Right atrium auricular region (tissue), 2 donors: ENCODE results near the gene MCU. TPM values are rescaled to one million over a fixed set of nuclear protein-coding genes. Genes with fewer than 3 reads are reported as not detected.

Experiments used
- DNase-seq: peaks from one replicate; pipeline ENCODE4 v3.0.0-alpha.2; 2019; ENCODE audit warnings: low spot score
- H3K27ac ChIP-seq, 2 donors: fragments of 200-600 bp; sonication (generic); 1 replicate in 1 of 2; 2 replicates in 1 of 2; pipeline ENCODE4 v1.5.1; 2016 to 2019
- H3K27me3 ChIP-seq, 2 donors: fragments of 200-600 bp; sonication (generic); one replicate each; pipeline versions ENCODE4 v1.5.1 to v1.6.0; 2017 to 2019
- H3K36me3 ChIP-seq: fragments of 200-600 bp; sonication (generic); one replicate; pipeline ENCODE4 v1.5.1; 2016
- H3K4me1 ChIP-seq, 2 donors: fragments of 200-600 bp; sonication (generic); one replicate each; pipeline versions ENCODE4 v1.5.1 to v1.6.0; 2017 to 2019
- H3K4me3 ChIP-seq, 2 donors: fragments of 200-600 bp; sonication (generic); 1 replicate in 1 of 2; 2 replicates in 1 of 2; pipeline ENCODE4 v1.5.1; 2017 to 2019; ENCODE audit warnings: mild to moderate bottlenecking in 1 of 2, moderate library complexity in 1 of 2
- H3K9me3 ChIP-seq, 2 donors: fragments of 200-600 bp; sonication (generic); one replicate each; pipeline ENCODE4 v1.5.1; 2019
- CTCF ChIP-seq, 2 donors: fragments of 200-600 bp; sonication (generic); IDR thresholded peaks; one replicate each; pipeline ENCODE4 v1.5.1; 2019; ENCODE audit warnings: antibody characterized with exemption in 2 of 2
- total RNA-seq, 2 donors: library from RNA; depleted of rRNA; stranded (reverse); fragments of >200 nt; gene quantifications; one replicate each; pipeline ENCODE4 v1.1.0, GENCODE V29; 2016

Gene MCU
- total RNA-seq, 2 donors from 2014 or later: 12.4 to 14.2 TPM

GRCh38 chr10:72772031-72772430 is 80.1 kb downstream of the MCU start:
- TF ChIP-seq CTCF (IDR thresholded peaks at IDR 0.05): no peak
- Histone ChIP-seq H3K27me3 (no peaks in the 10 kb centered on the region), H3K27ac (no peak overlapping the region), H3K4me1 (no peaks in the 10 kb centered on the region), H3K4me3 (no peak overlapping the region), H3K9me3 (peaks cover 0 to 6% of the 10 kb centered on the region in 2 donors), H3K36me3 (no peaks in the 10 kb centered on the region)
- no peak for DNase-seq

- TF ChIP-seq CTCF (IDR thresholded peaks at IDR 0.05): no peak
- Histone ChIP-seq H3K27me3 (no peaks in the 10 kb centered on the region), H3K9me3 (no peaks in the 10 kb centered on the region), H3K4me1 (peaks cover 0 to 9% of the 10 kb centered on the region in 2 donors), H3K36me3 (no peaks in the 10 kb centered on the region), H3K4me3 (no peak overlapping the region), H3K27ac (no peak overlapping the region)
- no peak for DNase-seq
Measured at GRCh38 chr10:72779874-72780273, 87.9 kb downstream of the MCU start.

- no peak overlapping the region for H3K27ac ChIP-seq
- H3K4me3 ChIP-seq: no peak overlapping the region
- DNase-seq: no peak
- peaks cover 0 to 16% of the 10 kb centered on the region in 2 donors for H3K4me1 ChIP-seq
- no peaks in the 10 kb centered on the region for H3K27me3 ChIP-seq
- no peaks in the 10 kb centered on the region for H3K9me3 ChIP-seq
- TF ChIP-seq CTCF (IDR thresholded peaks at IDR 0.05): no peak
- no peaks in the 10 kb centered on the region for H3K36me3 ChIP-seq
Measured at GRCh38 chr10:72782649-72783330, 90.8 kb downstream of the MCU start.

GRCh38 chr10:72783410-72783833 is 91.5 kb downstream of the MCU start:
- H3K9me3 ChIP-seq: no peaks in the 10 kb centered on the region
- TF ChIP-seq CTCF (IDR thresholded peaks at IDR 0.05): no peak
- H3K27ac ChIP-seq: no peak overlapping the region

GRCh38 chr10:72784551-72785351 is 92.8 kb downstream of the MCU start:
- no peak for TF ChIP-seq CTCF (IDR thresholded peaks at IDR 0.05)
- Histone ChIP-seq H3K27ac (no peak overlapping the region), H3K4me1 (peaks cover 0 to 16% of the 10 kb centered on the region in 2 donors), H3K36me3 (no peaks in the 10 kb centered on the region), H3K27me3 (no peaks in the 10 kb centered on the region), H3K9me3 (no peaks in the 10 kb centered on the region), H3K4me3 (no peak overlapping the region)
- no peak for DNase-seq

More at GRCh38 chr10:72783410-72783833, 91.5 kb downstream of the MCU start:
- no peak for DNase-seq
- Histone ChIP-seq H3K4me1 (peaks cover 0 to 16% of the 10 kb centered on the region in 2 donors), H3K36me3 (no peaks in the 10 kb centered on the region), H3K4me3 (no peak overlapping the region), H3K27me3 (no peaks in the 10 kb centered on the region)
